Heart right ventricle (tissue), 16 donors: ENCODE data around the gene GRM1. TPM values are rescaled to one million over a fixed set of nuclear protein-coding genes. Genes with fewer than 3 reads are reported as not detected.

Source experiments
- ATAC-seq, 8 donors: fragments of 200-7000 bp; cut with Tn5 transposase; one replicate each; pipeline ENCODE4 v1.9.1; 2020; ENCODE audit warnings: mild to moderate bottlenecking in 8 of 8, moderate library complexity in 8 of 8, moderate number of reproducible peaks in 1 of 8
- DNase-seq, 2 donors: peaks; one replicate each; pipeline ENCODE4 v3.0.0-alpha.2; 2020
- H3K27ac ChIP-seq, 10 donors: fragments of 200-600 bp; sonication (generic) in 2 of 10; one replicate each; pipeline versions ENCODE4 v1.5.0 to v1.8.0; 2020 to 2022; ENCODE audit warnings: mild to moderate bottlenecking in 3 of 10
- H3K27me3 ChIP-seq, 7 donors: fragments of 200-600 bp; one replicate each; pipeline ENCODE4 v1.8.0; 2021 to 2022; ENCODE audit warnings: mild to moderate bottlenecking in 2 of 7
- H3K36me3 ChIP-seq, 9 donors: fragments of 200-600 bp; sonication (generic) in 1 of 9; one replicate each; pipeline versions ENCODE4 v1.5.0 to v1.8.0; 2020 to 2022; ENCODE audit warnings: mild to moderate bottlenecking in 2 of 9
- H3K4me1 ChIP-seq, 9 donors: fragments of 200-600 bp; sonication (generic) in 1 of 9; one replicate each; pipeline versions ENCODE4 v1.5.0 to v1.8.0; 2020 to 2022; ENCODE audit warnings: mild to moderate bottlenecking in 4 of 9
- H3K4me3 ChIP-seq, 10 donors: fragments of 200-600 bp; sonication (generic) in 2 of 10; one replicate each; pipeline versions ENCODE4 v1.5.0 to v1.8.0; 2020 to 2022; ENCODE audit warnings: mild to moderate bottlenecking in 7 of 10, moderate library complexity in 2 of 10
- H3K9me3 ChIP-seq, 11 donors: fragments of 200-600 bp in 10 of 11; sonication (generic) in 2 of 11; one replicate each; pipeline versions ENCODE4 v1.5.0 to v1.8.0; 2013 to 2022; ENCODE audit warnings: mild to moderate bottlenecking in 2 of 11, control low read depth in 1 of 11, moderate library complexity in 1 of 11
- CTCF ChIP-seq, 9 donors: fragments of 200-600 bp; sonication (generic) in 2 of 9; IDR thresholded peaks; one replicate each; pipeline versions ENCODE4 v1.5.0 to v1.8.0; 2021 to 2022; ENCODE audit warnings: antibody characterized with exemption in 9 of 9, mild to moderate bottlenecking in 5 of 9, moderate library complexity in 1 of 9
- WGBS, 2 donors: extraction: QIAGEN DNeasy Blood & Tissue Kit; methylation state at CpG; one replicate each; pipeline ENCODE4 v1.1.7; 2013; ENCODE audit warnings: inconsistent platforms in 1 of 2; 5-methylcytosine and 5-hydroxymethylcytosine counted together
- intact Hi-C, 10 donors: fragments of 100-400 bp; cut with DNase I; formaldehyde crosslinking; loops; one replicate each; pipeline versions ENCODE4 v1.11.1 to v1.14.2; 2022
- polyA plus RNA-seq, 2 donors: library from polyadenylated mRNA; stranded (reverse); fragments of 200-250 nt; gene quantifications; one replicate each; pipeline ENCODE4 v1.2.3, GENCODE V29; 2013
- total RNA-seq, 10 donors: library from RNA; stranded (reverse); fragmentation: NEBNext Ultra II Directional in 3 of 10; extraction: Animal tissue kit (Norgen Biotek cat#: 25700) in 3 of 10; gene quantifications; one replicate each; pipeline versions ENCODE4 v1.2.1 to v1.2.4, GENCODE V29; 2021 to 2023
- donor health status: Arrhythmogenic right ventricular cardiomyopathy.
- donor health status: ischemic (EF 13 %, LVEDD 7.1; RV severe dilation, severe dysfunction).
- donor health status: healthy with polysubstance abuse.
- donor health status: DM: no; HTN: yes; CAD: no.
- donor health status: DM: no; HTN: no; CAD: no.
- donor health status: ischemic (EF 25% LVEDD 6.9; RV normal size, moderate dysfunction).
- donor health status: ischemic (EF 25% LVEDD 5.7; RV mildly dilated, moderate dysfunction).
- donor health status: healthy.
- donor health status: DM: yes; HTN: yes; CAD: no.
- donor health status: Ischemic cardiomyopathy.
- donor health status: ischemic (EF 35%, LVEDD 5.7; RV mildly dilated, moderate dysfunction).
- donor health status: nonischemic (EF 11% LVEDD 7.7; RV severe dilation, severe dysfunction).
- donor health status: DM: yes; HTN: yes; CAD: no.
- donor health status: PGD.
- donor health status: ischemic (EF 29% LVEDD 5.4; RV normal size, mild dysfunction).
- donor health status: nonischemic (EF 23%, LVEDD 6.1; RV moderate dilation, normal function).

GRM1 gene
- total and polyA plus RNA-seq, 12 donors = 0.26 to 8.3 (median 4.6) TPM

GRCh38 chr6:146191166-146191565 lies 162.3 kb downstream of the GRM1 start:
- Histone ChIP-seq H3K27me3 (no peaks in the 10 kb centered on the region), H3K9me3 (no peaks in the 10 kb centered on the region), H3K4me3 (no peak overlapping the region), H3K27ac (no peak overlapping the region), H3K4me1 (no peaks in the 10 kb centered on the region), H3K36me3 (no peaks in the 10 kb centered on the region)
- no peak for ATAC-seq
- WGBS, 2 donors = 82 to 84% methylated on average over 3 of the region's 3 CpGs
- no peak for TF ChIP-seq CTCF (IDR thresholded peaks at IDR 0.05)
- DNase-seq = no peak
- intact Hi-C loops = no loop called here

- Histone ChIP-seq H3K27me3 (no peaks in the 10 kb centered on the region), H3K9me3 (no peaks in the 10 kb centered on the region), H3K4me3 (no peak overlapping the region), H3K4me1 (no peaks in the 10 kb centered on the region), H3K27ac (no peak overlapping the region), H3K36me3 (no peaks in the 10 kb centered on the region)
- 45 to 52% methylated on average over 2 of the region's 2 CpGs for WGBS, 2 donors
- no peak for TF ChIP-seq CTCF (IDR thresholded peaks at IDR 0.05)
- intact Hi-C loops = no loop called here
- no peak for DNase-seq
- no peak for ATAC-seq
Observed at GRCh38 chr6:146191612-146192011, 162.8 kb downstream of the GRM1 start.

GRCh38 chr6:146194434-146194833 lies 165.6 kb downstream of the GRM1 start:
- Histone ChIP-seq H3K4me1 (no peaks in the 10 kb centered on the region), H3K27ac (no peak overlapping the region), H3K27me3 (no peaks in the 10 kb centered on the region), H3K4me3 (no peak overlapping the region), H3K36me3 (no peaks in the 10 kb centered on the region), H3K9me3 (no peaks in the 10 kb centered on the region)
- no peak for DNase-seq
- WGBS, 2 donors = 47 to 63% methylated on average over 4 of the region's 4 CpGs
- no peak for ATAC-seq
- intact Hi-C loops = no loop called here
- TF ChIP-seq CTCF (IDR thresholded peaks at IDR 0.05) = no peak

- intact Hi-C loops = no loop called here
- ATAC-seq = no peak
- WGBS, 2 donors = 35 to 48% methylated on average over 2 of the region's 2 CpGs
- H3K36me3 ChIP-seq = no peaks in the 10 kb centered on the region
- H3K9me3 ChIP-seq = no peaks in the 10 kb centered on the region
- H3K4me3 ChIP-seq = no peak overlapping the region
- DNase-seq = no peak
- H3K27ac ChIP-seq = no peak overlapping the region
- H3K27me3 ChIP-seq = no peaks in the 10 kb centered on the region
- no peaks in the 10 kb centered on the region for H3K4me1 ChIP-seq
- TF ChIP-seq CTCF (IDR thresholded peaks at IDR 0.05) = no peak
Observed at GRCh38 chr6:146200176-146200575, 171.3 kb downstream of the GRM1 start.

- H3K4me3 ChIP-seq = no peak overlapping the region
- WGBS, 2 donors = 76 to 77% methylated on average over 9 of the region's 9 CpGs
Observed at GRCh38 chr6:146202570-146202969, 173.7 kb downstream of the GRM1 start.

More at GRCh38 chr6:146202570-146202969, 173.7 kb downstream of the GRM1 start:
- Histone ChIP-seq H3K27me3 (no peaks in the 10 kb centered on the region), H3K4me1 (no peaks in the 10 kb centered on the region), H3K27ac (no peak overlapping the region), H3K9me3 (no peaks in the 10 kb centered on the region), H3K36me3 (no peaks in the 10 kb centered on the region)
- TF ChIP-seq CTCF (IDR thresholded peaks at IDR 0.05) = no peak
- intact Hi-C loops = no loop called here
- ATAC-seq (no peak), DNase-seq (no peak)
